ENCODE results near the gene TPCN2. TPM values are rescaled to one million over a fixed set of nuclear protein-coding genes. Genes with fewer than 3 reads are reported as not detected.
"Not testable (repeated sequence)": the region's sequence is repeated elsewhere in the genome, so short reads cannot be mapped to it uniquely, and the experiment has no call there.

Gene TPCN2
- total RNA-seq, 2 experiments from 2014 or later: 16.0 to 17.0 TPM

DNA sequence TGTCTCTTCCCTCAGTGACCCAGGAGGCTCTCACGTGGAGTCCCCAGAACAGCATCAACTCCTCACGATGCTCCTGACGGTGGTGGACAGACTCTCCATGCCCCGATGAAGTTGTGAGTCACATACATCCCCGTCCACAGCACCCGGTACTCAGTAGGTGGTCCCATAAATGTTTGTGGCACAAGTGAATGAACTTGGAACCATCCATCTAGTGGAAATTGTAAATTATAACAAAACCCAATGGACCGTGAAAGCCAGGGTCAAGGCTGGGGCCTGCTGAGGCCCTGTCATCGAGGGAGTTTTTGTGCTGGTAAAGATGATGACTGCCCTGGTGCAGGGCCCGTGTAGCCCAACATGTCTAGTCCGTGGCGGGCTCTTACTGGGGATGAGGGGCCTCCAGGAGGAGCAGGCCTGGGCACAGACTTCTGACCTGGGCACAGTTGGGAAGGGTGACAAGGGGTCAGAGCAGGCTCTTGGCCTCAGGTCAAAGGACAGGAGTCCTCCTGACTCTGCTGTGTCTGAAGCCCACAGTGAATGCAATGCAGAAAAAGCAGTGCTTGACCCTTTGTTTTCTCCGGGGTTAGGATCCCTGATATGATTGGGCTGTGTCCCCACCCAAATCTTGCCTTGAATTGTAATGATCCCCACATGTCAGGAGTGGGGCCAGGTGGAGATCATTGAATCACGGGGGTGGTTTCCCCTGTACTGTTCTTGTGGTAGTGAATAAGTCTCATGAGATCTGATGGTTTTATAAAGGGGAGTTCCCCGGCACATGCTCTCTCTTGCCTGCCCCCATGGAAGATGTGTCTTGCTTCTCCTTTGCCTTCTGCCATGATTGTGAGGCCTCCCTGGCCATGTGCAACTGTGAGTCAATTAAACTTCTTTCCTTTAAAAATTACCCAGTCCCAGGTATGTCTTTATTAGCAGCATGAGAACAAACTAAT lies 87.0 kb downstream of the TPCN2 start:
- H3K27ac Mint-ChIP-seq: peak overlapping the region; percentile 37
- peaks cover 18% of the 10 kb centered on the region for H3K4me1 Mint-ChIP-seq (ENCODE audit: low read depth)
- DNase-seq: peak; percentile 54
- TF ChIP-seq, protein P1, sequence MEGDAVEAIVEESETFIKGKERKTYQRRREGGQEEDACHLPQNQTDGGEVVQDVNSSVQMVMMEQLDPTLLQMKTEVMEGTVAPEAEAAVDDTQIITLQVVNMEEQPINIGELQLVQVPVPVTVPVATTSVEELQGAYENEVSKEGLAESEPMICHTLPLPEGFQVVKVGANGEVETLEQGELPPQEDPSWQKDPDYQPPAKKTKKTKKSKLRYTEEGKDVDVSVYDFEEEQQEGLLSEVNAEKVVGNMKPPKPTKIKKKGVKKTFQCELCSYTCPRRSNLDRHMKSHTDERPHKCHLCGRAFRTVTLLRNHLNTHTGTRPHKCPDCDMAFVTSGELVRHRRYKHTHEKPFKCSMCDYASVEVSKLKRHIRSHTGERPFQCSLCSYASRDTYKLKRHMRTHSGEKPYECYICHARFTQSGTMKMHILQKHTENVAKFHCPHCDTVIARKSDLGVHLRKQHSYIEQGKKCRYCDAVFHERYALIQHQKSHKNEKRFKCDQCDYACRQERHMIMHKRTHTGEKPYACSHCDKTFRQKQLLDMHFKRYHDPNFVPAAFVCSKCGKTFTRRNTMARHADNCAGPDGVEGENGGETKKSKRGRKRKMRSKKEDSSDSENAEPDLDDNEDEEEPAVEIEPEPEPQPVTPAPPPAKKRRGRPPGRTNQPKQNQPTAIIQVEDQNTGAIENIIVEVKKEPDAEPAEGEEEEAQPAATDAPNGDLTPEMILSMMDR (IDR thresholded peaks at IDR 0.05): no peak
- peaks cover 11% of the 10 kb centered on the region for H3K36me3 Mint-ChIP-seq (ENCODE audit: low read depth)
- intact Hi-C loops (cut with micrococcal nuclease): no loop called here
- no peak overlapping the region for H3K4me3 Mint-ChIP-seq
- ChIA-PET POLR2A (no interaction called here), CTCF (no interaction called here)
- no peaks in the 10 kb centered on the region for H3K27me3 Mint-ChIP-seq
- peak; percentile 69 for ATAC-seq
- H3K9me3 Mint-ChIP-seq: peaks cover 9% of the 10 kb centered on the region

DNA sequence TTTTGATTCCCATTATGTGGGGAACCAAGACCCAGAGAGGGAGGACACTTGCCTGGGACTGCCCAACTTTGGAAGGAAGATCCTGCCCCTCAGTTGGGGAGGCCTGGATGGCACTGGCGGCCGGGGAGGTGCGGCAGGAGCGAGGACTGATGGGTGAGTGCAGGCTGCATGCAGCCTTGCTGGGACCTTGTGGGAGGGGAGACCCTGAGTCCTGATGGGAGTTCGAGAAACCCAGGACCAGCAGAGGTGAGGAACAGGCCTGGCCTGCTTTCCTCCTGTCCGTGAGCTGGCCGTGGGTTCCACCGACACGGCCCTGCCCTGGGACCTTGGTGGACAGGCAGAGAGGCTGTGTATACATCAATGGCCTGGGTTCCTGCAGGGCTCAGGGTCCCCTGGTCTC lies 87.7 kb downstream of the TPCN2 start:
- Mint-ChIP-seq H3K27me3 (no peaks in the 10 kb centered on the region), H3K36me3 (ENCODE audit: low read depth) (peaks cover 11% of the 10 kb centered on the region), H3K4me3 (no peak overlapping the region), H3K27ac (peak overlapping the region; percentile 37), H3K4me1 (ENCODE audit: low read depth) (peaks cover 14% of the 10 kb centered on the region), H3K9me3 (peaks cover 9% of the 10 kb centered on the region)
- intact Hi-C loops (cut with micrococcal nuclease): no loop called here
- DNase-seq (no peak), ATAC-seq (no peak)
- ChIA-PET POLR2A (interaction anchor here (1.6 kb wide), 1 partner anchor 13 kb away, joined by 4 read pairs; no protein-coding TSS in a partner anchor), CTCF (no interaction called here)
- TF ChIP-seq, protein P1 (IDR thresholded peaks at IDR 0.05): no peak

DNA sequence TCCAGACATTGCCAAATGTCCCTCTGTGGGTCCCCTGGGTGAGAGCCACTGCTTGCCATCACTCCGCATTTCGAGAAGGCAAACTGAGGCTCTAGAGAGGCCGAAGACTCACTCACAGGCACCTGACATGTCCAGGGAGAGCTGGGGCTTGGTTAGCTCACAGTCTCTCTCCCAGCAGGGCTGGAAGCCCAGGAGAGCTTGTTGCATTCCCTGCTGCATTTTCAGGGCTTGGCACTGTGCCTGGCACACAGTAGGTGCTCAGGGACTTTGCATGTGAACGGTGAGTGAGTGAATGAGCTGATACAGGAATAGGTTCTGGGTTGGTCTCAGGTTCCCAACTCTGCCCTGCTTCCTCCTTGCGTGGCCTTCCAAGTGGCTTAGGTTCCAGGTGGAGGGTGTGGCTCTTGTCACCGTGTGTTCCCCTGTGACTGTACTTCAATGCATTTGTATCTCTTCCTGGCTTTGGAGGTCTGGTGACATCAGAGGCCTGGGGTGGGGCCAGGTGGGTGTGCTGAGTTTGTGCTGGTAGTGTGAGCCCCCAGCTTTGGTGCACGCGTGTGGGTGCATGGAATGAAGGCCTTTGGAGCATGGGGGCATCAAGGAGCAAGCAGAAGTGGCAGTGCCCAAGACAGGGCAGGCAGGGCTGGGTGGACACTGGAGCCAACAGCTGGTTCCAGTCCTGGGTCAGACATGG lies 88.6 kb downstream of the TPCN2 start:
- no peak overlapping the region for H3K27ac Mint-ChIP-seq
- no peaks in the 10 kb centered on the region for H3K27me3 Mint-ChIP-seq
- peaks cover 14% of the 10 kb centered on the region for H3K4me1 Mint-ChIP-seq (ENCODE audit: low read depth)
- ChIA-PET POLR2A (interaction anchor here (1.6 kb wide), 1 partner anchor 14 kb away, joined by 4 read pairs; no protein-coding TSS in a partner anchor), CTCF (no interaction called here)
- H3K36me3 Mint-ChIP-seq (ENCODE audit: low read depth): peaks cover 11% of the 10 kb centered on the region
- H3K9me3 Mint-ChIP-seq: peaks cover 9% of the 10 kb centered on the region
- TF ChIP-seq, protein P1 (IDR thresholded peaks at IDR 0.05): no peak
- no peak for DNase-seq
- ATAC-seq: no peak
- intact Hi-C loops (cut with micrococcal nuclease): no loop called here
- no peak overlapping the region for H3K4me3 Mint-ChIP-seq

DNA sequence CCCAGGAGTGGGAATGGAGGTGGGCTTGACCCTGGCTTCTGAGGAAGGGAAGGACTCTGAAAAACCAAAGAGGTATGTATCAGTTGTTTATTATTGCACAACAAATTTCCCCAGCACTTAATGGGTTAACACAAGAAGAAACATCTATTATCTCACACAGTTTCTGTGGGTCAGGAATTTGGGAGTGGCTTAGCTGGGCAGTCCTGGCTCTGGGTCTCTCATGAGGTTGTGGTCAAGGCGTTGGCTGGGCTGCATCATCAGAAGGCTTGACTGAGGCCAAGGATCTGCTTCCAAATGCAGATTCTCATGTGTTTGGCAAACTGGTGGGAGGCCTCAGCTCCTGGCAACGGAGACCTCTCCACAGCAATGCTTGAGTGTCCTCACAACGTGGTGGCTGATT lies 89.5 kb downstream of the TPCN2 start:
- Mint-ChIP-seq H3K4me3 (no peak overlapping the region), H3K4me1 (ENCODE audit: low read depth) (peaks cover 14% of the 10 kb centered on the region), H3K27ac (no peak overlapping the region), H3K9me3 (peaks cover 5% of the 10 kb centered on the region), H3K27me3 (no peaks in the 10 kb centered on the region), H3K36me3 (ENCODE audit: low read depth) (peaks cover 11% of the 10 kb centered on the region)
- DNase-seq (no peak), ATAC-seq (no peak)
- intact Hi-C loops (cut with micrococcal nuclease): no loop called here
- TF ChIP-seq, protein P1 (IDR thresholded peaks at IDR 0.05): no peak
- CTCF ChIA-PET: no interaction called here
- POLR2A ChIA-PET: no interaction called here

DNA sequence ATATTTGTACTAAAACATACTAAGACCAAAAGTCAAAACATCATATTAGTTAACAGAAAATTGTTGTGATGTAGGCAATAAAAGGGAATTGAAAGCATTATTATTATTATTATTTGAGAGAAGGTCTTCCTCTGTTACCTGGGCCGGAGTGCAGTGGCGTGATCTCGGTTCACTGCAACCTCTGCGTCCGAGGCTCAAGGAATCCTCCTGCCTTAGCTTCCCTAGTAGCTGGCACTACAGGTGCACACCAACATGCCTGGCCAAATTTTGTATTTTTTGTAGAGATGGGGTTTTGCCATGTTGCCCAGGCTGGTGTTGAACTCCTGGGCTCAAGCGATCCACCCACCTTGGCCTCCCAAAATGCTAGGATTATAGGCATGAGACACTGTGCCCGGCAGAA lies 91.4 kb downstream of the TPCN2 start:
- DNase-seq; H3K4me3 Mint-ChIP-seq; H3K27me3 Mint-ChIP-seq; H3K27ac Mint-ChIP-seq; intact Hi-C loops (cut with micrococcal nuclease); ATAC-seq; H3K9me3 Mint-ChIP-seq: not testable (repeated sequence)
- POLR2A ChIA-PET: interaction anchor here (0.5 kb wide), 1 partner anchor 350 kb away, joined by 3 read pairs; no protein-coding TSS in a partner anchor
- H3K36me3 Mint-ChIP-seq (ENCODE audit: low read depth): peaks cover 11% of the 10 kb centered on the region
- CTCF ChIA-PET: interaction anchor here (0.7 kb wide), 1 partner anchor 11 kb away, joined by 3 read pairs; no protein-coding TSS in a partner anchor
- peaks cover 21% of the 10 kb centered on the region for H3K4me1 Mint-ChIP-seq (ENCODE audit: low read depth)
